Measurements from ENCODE around the gene KLK1. TPM values are rescaled to one million over a fixed set of nuclear protein-coding genes. Genes with fewer than 3 reads are reported as not detected.

KLK1 gene
- polyA plus RNA-seq, 1 of the 3 experiments (the other 2 are of a cell fraction), result not detected

GRCh38 chr19:50859849-50860248, 36.3 kb upstream of the KLK1 start:
- Histone ChIP-seq H4K20me1 (ENCODE audit: insufficient read depth) (no peaks in the 10 kb centered on the region), H3K4me1 (ENCODE audit: control insufficient read depth in 1 of 2, insufficient read depth in 2 of 2, low read depth in 1 of 2, low read length in 1 of 2) (no peaks in the 10 kb centered on the region), H3K9me2 (no peaks in the 10 kb centered on the region), H3K9ac (no peak overlapping the region), H3K4me2 (no peak overlapping the region), H3K4me3 (ENCODE audit: low read depth in 2 of 2, low read length in 1 of 2) (no peak overlapping the region), H3K27me3 (ENCODE audit: insufficient read depth) (peaks cover 36% of the 10 kb centered on the region; the same call in 1 of the 2 replicates), H2AFZ (ENCODE audit: low read depth) (no peak overlapping the region), H3K27ac (ENCODE audit: low read depth in 2 of 2, low read length in 1 of 2) (no peak overlapping the region), H3K9me3 (no peaks in the 10 kb centered on the region), H3K79me2 (ENCODE audit: insufficient read depth) (no peaks in the 10 kb centered on the region), H3F3A (replicated peaks; ENCODE audit: insufficient read depth) (no peaks in the 10 kb centered on the region), H3K36me3 (replicated peaks in 1 of 2; ENCODE audit: control insufficient read depth in 1 of 2, insufficient read depth in 2 of 2, low read length in 1 of 2) (no peaks in the 10 kb centered on the region)
- 9% methylated on average over 3 of the region's 4 CpGs for WGBS (ENCODE audit: low lambda C conversion rate)
- POLR2A ChIA-PET, result no interaction called here
- CTCF ChIA-PET, result no interaction called here
- TF ChIP-seq FOSL2 (IDR thresholded peaks at IDR 0.05; ENCODE audit: borderline replicate concordance, low read depth) (no peak), TEAD4 (IDR thresholded peaks at IDR 0.05; ENCODE audit: borderline replicate concordance, insufficient read depth) (no peak), FOXJ3 (CRISPR knock-in tag; IDR thresholded peaks at IDR 0.05) (no peak), RFX5 (IDR thresholded peaks at IDR 0.05; ENCODE audit: low read length) (no peak), USF1 (IDR thresholded peaks at IDR 0.05; ENCODE audit: borderline replicate concordance, low read depth) (no peak)
- TF ChIP-seq, protein P1, sequence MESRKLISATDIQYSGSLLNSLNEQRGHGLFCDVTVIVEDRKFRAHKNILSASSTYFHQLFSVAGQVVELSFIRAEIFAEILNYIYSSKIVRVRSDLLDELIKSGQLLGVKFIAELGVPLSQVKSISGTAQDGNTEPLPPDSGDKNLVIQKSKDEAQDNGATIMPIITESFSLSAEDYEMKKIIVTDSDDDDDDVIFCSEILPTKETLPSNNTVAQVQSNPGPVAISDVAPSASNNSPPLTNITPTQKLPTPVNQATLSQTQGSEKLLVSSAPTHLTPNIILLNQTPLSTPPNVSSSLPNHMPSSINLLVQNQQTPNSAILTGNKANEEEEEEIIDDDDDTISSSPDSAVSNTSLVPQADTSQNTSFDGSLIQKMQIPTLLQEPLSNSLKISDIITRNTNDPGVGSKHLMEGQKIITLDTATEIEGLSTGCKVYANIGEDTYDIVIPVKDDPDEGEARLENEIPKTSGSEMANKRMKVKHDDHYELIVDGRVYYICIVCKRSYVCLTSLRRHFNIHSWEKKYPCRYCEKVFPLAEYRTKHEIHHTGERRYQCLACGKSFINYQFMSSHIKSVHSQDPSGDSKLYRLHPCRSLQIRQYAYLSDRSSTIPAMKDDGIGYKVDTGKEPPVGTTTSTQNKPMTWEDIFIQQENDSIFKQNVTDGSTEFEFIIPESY (IDR thresholded peaks at IDR 0.05; ENCODE audit: borderline replicate concordance, low read depth), result no peak
- no peak for DNase-seq

GRCh38 chr19:50858886-50859285, 35.3 kb upstream of the KLK1 start:
- no peak overlapping the region for H3K4me2 ChIP-seq
- no peak for TF ChIP-seq RAD21 (IDR thresholded peaks at IDR 0.05; ENCODE audit: low read length)
- no peak for TF ChIP-seq YY1 (IDR thresholded peaks at IDR 0.05; ENCODE audit: low read depth)
- no peak for TF ChIP-seq USF2 (IDR thresholded peaks at IDR 0.05; ENCODE audit: borderline replicate concordance, low read depth, low read length)
- no peak for TF ChIP-seq MXI1 (IDR thresholded peaks at IDR 0.05; ENCODE audit: low read depth, low read length)
- no peak for TF ChIP-seq SMC3 (IDR thresholded peaks at IDR 0.05; ENCODE audit: low read depth, low read length)
- no peak for TF ChIP-seq TAF1 (IDR thresholded peaks at IDR 0.05; ENCODE audit: borderline replicate concordance, low read depth, low read length)
- TF ChIP-seq RCOR1 (IDR thresholded peaks at IDR 0.05; ENCODE audit: low read length), result no peak
- TF ChIP-seq, protein P2, sequence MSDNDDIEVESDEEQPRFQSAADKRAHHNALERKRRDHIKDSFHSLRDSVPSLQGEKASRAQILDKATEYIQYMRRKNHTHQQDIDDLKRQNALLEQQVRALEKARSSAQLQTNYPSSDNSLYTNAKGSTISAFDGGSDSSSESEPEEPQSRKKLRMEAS (IDR thresholded peaks at IDR 0.05; ENCODE audit: low read depth), result no peak
- no peak for TF ChIP-seq ELF1 (IDR thresholded peaks at IDR 0.05)
- TF ChIP-seq GATA2 (CRISPR knock-in tag; IDR thresholded peaks at IDR 0.05), result no peak
- no peak for TF ChIP-seq NFIC (IDR thresholded peaks at IDR 0.05; ENCODE audit: borderline replicate concordance)
- no peak for TF ChIP-seq GABPA (IDR thresholded peaks at IDR 0.05; ENCODE audit: low read depth)
- TF ChIP-seq FOXM1 (IDR thresholded peaks at IDR 0.05; ENCODE audit: low read depth), result no peak
- no peak for TF ChIP-seq FOXJ3 (CRISPR knock-in tag; IDR thresholded peaks at IDR 0.05)
- TF ChIP-seq EP300 (IDR thresholded peaks at IDR 0.05; ENCODE audit: borderline replicate concordance in 1 of 2, low read depth in 1 of 2, low read length in 1 of 2), result no peak
- H3F3A ChIP-seq (replicated peaks; ENCODE audit: insufficient read depth), result no peaks in the 10 kb centered on the region
- H3K9me2 ChIP-seq, result no peaks in the 10 kb centered on the region
- POLR2A ChIA-PET, result no interaction called here
- H3K27ac ChIP-seq (ENCODE audit: low read depth in 2 of 2, low read length in 1 of 2), result no peak overlapping the region
- H3K79me2 ChIP-seq (ENCODE audit: insufficient read depth), result no peaks in the 10 kb centered on the region
- no peaks in the 10 kb centered on the region for H3K36me3 ChIP-seq (replicated peaks in 1 of 2; ENCODE audit: control insufficient read depth in 1 of 2, insufficient read depth in 2 of 2, low read length in 1 of 2)
- DNase-seq, result no peak
- peaks cover 36% of the 10 kb centered on the region for H3K27me3 ChIP-seq (ENCODE audit: insufficient read depth)
- CTCF ChIA-PET, result no interaction called here
- H2AFZ ChIP-seq (ENCODE audit: low read depth), result no peak overlapping the region
- 7% methylated on average over 6 of the region's 7 CpGs for WGBS (ENCODE audit: low lambda C conversion rate)
- no peak overlapping the region for H3K4me3 ChIP-seq (ENCODE audit: low read depth in 2 of 2, low read length in 1 of 2)
- no peaks in the 10 kb centered on the region for H4K20me1 ChIP-seq (ENCODE audit: insufficient read depth)
- no peaks in the 10 kb centered on the region for H3K4me1 ChIP-seq (ENCODE audit: control insufficient read depth in 1 of 2, insufficient read depth in 2 of 2, low read depth in 1 of 2, low read length in 1 of 2)
- no peaks in the 10 kb centered on the region for H3K9me3 ChIP-seq
- no peak overlapping the region for H3K9ac ChIP-seq
